GM06990 (cell line): ENCODE results near the gene PPEF1.

ENCODE experiments used
- DNase-seq: peaks from one replicate; pipeline ENCODE4 v3.0.0-alpha.2; 2011; ENCODE audit not compliant: insufficient read length; ENCODE audit errors: extremely low read depth
- H3K27me3 ChIP-seq: replicated peaks from 2 replicates; pipeline ENCODE4 v1.6.0; 2011; ENCODE audit warnings: low read length; ENCODE audit not compliant: control insufficient read depth, insufficient read depth
- H3K36me3 ChIP-seq: 2 replicates; pipeline ENCODE4 v1.5.1; 2011; ENCODE audit warnings: low read length; ENCODE audit not compliant: control insufficient read depth, insufficient read depth
- H3K4me3 ChIP-seq: replicated peaks from 2 replicates; pipeline ENCODE4 v1.5.1; 2011; ENCODE audit warnings: low read depth, mild to moderate bottlenecking, control low read depth, low read length
- CTCF ChIP-seq: IDR thresholded peaks from 2 replicates; pipeline ENCODE4 v1.5.1; 2011; ENCODE audit warnings: low read length, control low read depth, mild to moderate bottlenecking, inconsistent platforms; ENCODE audit not compliant: insufficient read depth, poor library complexity, severe bottlenecking

Gene PPEF1

DNA sequence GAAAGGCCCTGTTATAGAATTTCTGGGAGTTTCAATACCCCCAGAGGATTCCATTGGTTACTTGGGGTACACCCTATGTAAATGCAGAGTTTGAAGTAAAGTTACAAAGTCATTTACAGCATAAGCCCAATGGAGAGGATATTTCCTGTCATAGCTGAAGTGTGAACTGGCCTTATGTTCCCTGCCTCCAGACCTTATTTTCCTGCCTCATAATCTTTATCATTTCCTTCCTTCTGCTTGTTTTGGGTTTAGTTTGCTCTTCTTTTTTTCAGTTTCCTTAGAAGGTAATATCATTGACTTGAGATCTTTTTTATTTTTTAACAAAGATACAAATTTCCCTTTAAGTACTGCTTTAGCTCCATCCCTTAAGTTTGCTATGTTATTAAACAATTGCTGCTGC is 85.4 kb downstream of the PPEF1 start:
- H3K4me3 ChIP-seq = no peak overlapping the region
- no peak for DNase-seq
- TF ChIP-seq CTCF = no peak
- no peaks in the 10 kb centered on the region for H3K27me3 ChIP-seq
- H3K36me3 ChIP-seq = no peaks in the 10 kb centered on the region

DNA sequence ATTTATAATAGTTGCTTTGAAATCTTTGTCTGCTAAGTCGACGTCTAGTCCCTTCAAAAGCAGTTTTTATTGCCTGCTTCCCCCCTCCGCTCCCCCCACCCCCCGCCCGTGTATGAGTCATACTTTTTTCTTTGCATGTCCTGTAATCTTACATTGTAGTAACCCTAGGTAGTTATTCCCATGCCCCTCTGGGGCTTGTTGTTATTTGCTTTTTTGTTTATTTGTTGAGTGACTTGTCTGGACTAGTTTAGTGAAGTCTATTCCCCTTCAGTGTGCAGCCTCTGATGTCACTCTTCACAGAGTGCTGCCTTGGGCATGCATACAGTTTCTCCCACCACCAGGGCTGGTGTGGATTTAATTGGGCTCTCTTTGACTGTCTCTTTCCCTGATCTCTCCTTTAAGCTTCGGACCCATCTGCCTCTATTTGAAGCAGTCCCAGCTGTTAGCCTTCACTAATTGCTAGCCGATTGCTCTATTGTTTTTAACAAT is 86.2 kb downstream of the PPEF1 start:
- no peak for DNase-seq
- H3K4me3 ChIP-seq = no peak overlapping the region

GRCh38 chrX:18797141-18797540 is 89.7 kb downstream of the PPEF1 start:
- no peak for TF ChIP-seq CTCF
- no peaks in the 10 kb centered on the region for H3K27me3 ChIP-seq
- H3K36me3 ChIP-seq = no peaks in the 10 kb centered on the region

More for the DNA sequence above, 86.2 kb downstream of the PPEF1 start:
- H3K36me3 ChIP-seq = no peaks in the 10 kb centered on the region
- TF ChIP-seq CTCF = no peak
- H3K27me3 ChIP-seq = no peaks in the 10 kb centered on the region

DNA sequence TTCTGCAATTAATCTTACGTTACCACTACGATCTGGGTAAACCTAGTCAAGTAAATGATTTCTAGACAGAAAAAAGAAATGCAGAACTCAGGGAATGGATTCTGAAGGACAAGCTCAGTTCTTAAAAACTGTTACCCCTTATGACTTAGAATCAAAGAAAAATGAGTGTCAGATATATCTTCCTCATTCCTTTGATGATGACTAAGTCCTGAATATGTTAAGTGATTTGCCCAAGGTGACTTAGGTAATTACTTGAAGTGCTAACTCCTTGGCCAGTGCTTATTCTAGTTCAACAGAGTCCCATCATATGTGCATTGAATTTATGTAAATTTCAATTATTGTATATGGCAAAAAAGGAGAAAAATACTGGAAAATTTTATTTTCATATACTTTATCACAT is 92.5 kb downstream of the PPEF1 start:
- no peak overlapping the region for H3K4me3 ChIP-seq
- no peaks in the 10 kb centered on the region for H3K36me3 ChIP-seq
- DNase-seq = no peak
- no peaks in the 10 kb centered on the region for H3K27me3 ChIP-seq
- no peak for TF ChIP-seq CTCF

More at GRCh38 chrX:18797141-18797540, 89.7 kb downstream of the PPEF1 start:
- no peak for DNase-seq
- no peak overlapping the region for H3K4me3 ChIP-seq

- no peak for TF ChIP-seq CTCF
- no peak for DNase-seq
- Histone ChIP-seq H3K27me3 (no peaks in the 10 kb centered on the region), H3K36me3 (no peaks in the 10 kb centered on the region), H3K4me3 (no peak overlapping the region)
Observed at GRCh38 chrX:18809641-18810040, 102.2 kb downstream of the PPEF1 start.

- Histone ChIP-seq H3K27me3 (no peaks in the 10 kb centered on the region), H3K4me3 (no peak overlapping the region), H3K36me3 (no peaks in the 10 kb centered on the region)
- DNase-seq = no peak
- TF ChIP-seq CTCF = no peak
Observed at GRCh38 chrX:18810416-18810815, 103.0 kb downstream of the PPEF1 start.
